Measurements from ENCODE around the gene PTPRD.

DNA sequence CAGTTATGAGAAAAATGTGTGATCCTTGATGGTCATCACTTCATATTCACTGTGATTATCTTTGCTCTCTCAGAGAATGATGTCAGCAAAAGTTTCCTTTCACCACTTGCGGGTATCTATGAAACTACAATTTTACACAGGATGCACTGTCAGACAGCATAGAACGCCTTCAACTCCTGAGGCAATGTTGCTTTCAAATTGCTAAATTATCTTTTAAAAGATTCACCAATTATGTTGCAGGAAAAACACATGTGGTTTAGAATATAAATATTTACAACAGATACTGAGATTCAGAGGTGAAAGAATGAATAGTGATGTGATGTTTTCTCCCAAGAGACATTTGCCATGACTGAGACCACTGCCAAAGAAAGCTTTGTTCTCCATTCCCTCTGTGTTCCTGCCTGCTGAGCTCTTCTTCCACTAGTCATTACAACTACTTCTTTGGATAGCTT, 1933.4 kb downstream of the PTPRD start:
- TF ChIP-seq, protein P1, sequence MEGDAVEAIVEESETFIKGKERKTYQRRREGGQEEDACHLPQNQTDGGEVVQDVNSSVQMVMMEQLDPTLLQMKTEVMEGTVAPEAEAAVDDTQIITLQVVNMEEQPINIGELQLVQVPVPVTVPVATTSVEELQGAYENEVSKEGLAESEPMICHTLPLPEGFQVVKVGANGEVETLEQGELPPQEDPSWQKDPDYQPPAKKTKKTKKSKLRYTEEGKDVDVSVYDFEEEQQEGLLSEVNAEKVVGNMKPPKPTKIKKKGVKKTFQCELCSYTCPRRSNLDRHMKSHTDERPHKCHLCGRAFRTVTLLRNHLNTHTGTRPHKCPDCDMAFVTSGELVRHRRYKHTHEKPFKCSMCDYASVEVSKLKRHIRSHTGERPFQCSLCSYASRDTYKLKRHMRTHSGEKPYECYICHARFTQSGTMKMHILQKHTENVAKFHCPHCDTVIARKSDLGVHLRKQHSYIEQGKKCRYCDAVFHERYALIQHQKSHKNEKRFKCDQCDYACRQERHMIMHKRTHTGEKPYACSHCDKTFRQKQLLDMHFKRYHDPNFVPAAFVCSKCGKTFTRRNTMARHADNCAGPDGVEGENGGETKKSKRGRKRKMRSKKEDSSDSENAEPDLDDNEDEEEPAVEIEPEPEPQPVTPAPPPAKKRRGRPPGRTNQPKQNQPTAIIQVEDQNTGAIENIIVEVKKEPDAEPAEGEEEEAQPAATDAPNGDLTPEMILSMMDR (conservative IDR thresholded peaks at IDR 0.05 in 1 of 2, IDR thresholded peaks at IDR 0.05 in 1 of 2; ENCODE audit: extremely low read depth in 1 of 2, insufficient read depth in 1 of 2, low read depth in 1 of 2, low read length in 2 of 2): no peak
- TF ChIP-seq EZH2 (IDR thresholded peaks at IDR 0.05; ENCODE audit: borderline replicate concordance, low read length): no peak
